A549 treated with CpdA at 1 μM for 4 hours (cell line): ENCODE data around the gene AK6. TPM values are rescaled to one million over a fixed set of nuclear protein-coding genes. Genes with fewer than 3 reads are reported as not detected.

Experiments
- total RNA-seq: library from RNA; stranded (reverse); fragments of 200-300 nt; extraction: Qiagen RNA extraction; gene quantifications from 5 replicates; pipeline ENCODE4 v1.2.3, GENCODE V29; 2022; ENCODE audit warnings: low read depth

AK6 gene
- total RNA-seq = 37.4 to 57.8 TPM (median 51.8 TPM) in 5 replicates

GRCh38 chr5:69369340-69370121 lies at the start of gene AK6, which contains the start of the genes RAD17 and TAF9:
TSS of gene AK6 (minus strand) at chr5:69369520. CDS start at chr5:69369490, 30 bp downstream.
TSS of gene RAD17 (plus strand) at chr5:69369818. CDS start at chr5:69372209, 2,391 bp downstream.
TSS of gene TAF9 (minus strand) at chr5:69369520. CDS start at chr5:69365737, 3,783 bp downstream.

GRCh38 chr5:69414885-69415583 lies 45.7 kb upstream of the AK6 start, which contains the start of gene MARVELD2:
TSS of gene MARVELD2 (plus strand) at chr5:69415116. CDS start at chr5:69419386, 4,270 bp downstream.

Other genes with a start within 250 kb of the AK6 start
- 261 to 299 TPM (median 292 TPM) in 5 replicates for gene CCNB1, start 202.4 kb downstream of the AK6 start, total RNA-seq
- gene CENPH, start 179.9 kb downstream of the AK6 start, total RNA-seq = 24.3 to 29.3 TPM (median 27.5 TPM) in 5 replicates
- 60.2 to 72.4 TPM (median 62.0 TPM) in 5 replicates for gene CDK7, start 134.6 kb downstream of the AK6 start, total RNA-seq
- gene CCDC125, start 36.7 kb downstream of the AK6 start, total RNA-seq = 2.9 to 4.0 TPM (median 3.3 TPM) in 5 replicates
- 117 to 135 TPM (median 129 TPM) in 5 replicates for gene TAF9, start within 50 bp of the AK6 start, total RNA-seq
- gene RAD17, start 298 bp upstream of the AK6 start, total RNA-seq = 15.2 to 19.3 TPM (median 15.7 TPM) in 5 replicates
- gene MARVELD2, start 45.6 kb upstream of the AK6 start, total RNA-seq = 2.1 to 3.4 TPM (median 2.5 TPM) in 5 replicates
- 10.4 to 17.4 TPM (median 11.9 TPM) in 5 replicates for gene OCLN, start 123.3 kb upstream of the AK6 start, total RNA-seq
- 33.0 to 37.9 TPM (median 34.4 TPM) in 5 replicates for gene GTF2H2C, start 190.7 kb upstream of the AK6 start, total RNA-seq